ENCODE results near the gene HAO1. TPM values are rescaled to one million over a fixed set of nuclear protein-coding genes. Genes with fewer than 3 reads are reported as not detected.

Gene HAO1
- total and polyA plus RNA-seq, 2 donors = 0.10 TPM; not detected in 1

GRCh38 chr20:7911586-7912330, 28.5 kb downstream of the HAO1 start:
- 76% methylated on average over 10 of the region's 10 CpGs for WGBS
- Histone ChIP-seq H3K4me3 (ENCODE audit: low read depth, low read length) (no peak overlapping the region), H3K4me1 (ENCODE audit: insufficient read depth) (no peaks in the 10 kb centered on the region), H3K36me3 (ENCODE audit: insufficient read depth) (no peaks in the 10 kb centered on the region), H3K27ac (ENCODE audit: low read depth) (no peak overlapping the region)
- no peak for DNase-seq (ENCODE audit: extremely low spot score)

GRCh38 chr20:7908905-7909304, 31.4 kb downstream of the HAO1 start:
- WGBS = 68% methylated on average over 4 of the region's 4 CpGs
- DNase-seq (ENCODE audit: extremely low spot score) = no peak
- H3K36me3 ChIP-seq (ENCODE audit: insufficient read depth) = no peaks in the 10 kb centered on the region
- H3K4me3 ChIP-seq (ENCODE audit: low read depth, low read length) = no peak overlapping the region
- H3K27ac ChIP-seq (ENCODE audit: low read depth) = no peak overlapping the region
- no peaks in the 10 kb centered on the region for H3K4me1 ChIP-seq (ENCODE audit: insufficient read depth)

- Histone ChIP-seq H3K4me3 (ENCODE audit: low read depth, low read length) (no peak overlapping the region), H3K4me1 (ENCODE audit: insufficient read depth) (no peaks in the 10 kb centered on the region), H3K27ac (ENCODE audit: low read depth) (no peak overlapping the region), H3K36me3 (ENCODE audit: insufficient read depth) (no peaks in the 10 kb centered on the region)
- DNase-seq (ENCODE audit: extremely low spot score) = no peak
- WGBS = 97% methylated on average over 1 of the region's 1 CpG
These were observed 36.8 kb downstream of the HAO1 start for GRCh38 chr20:7903429-7903828.

- Histone ChIP-seq H3K4me1 (ENCODE audit: insufficient read depth) (no peaks in the 10 kb centered on the region), H3K36me3 (ENCODE audit: insufficient read depth) (no peaks in the 10 kb centered on the region), H3K4me3 (ENCODE audit: low read depth, low read length) (no peak overlapping the region), H3K27ac (ENCODE audit: low read depth) (no peak overlapping the region)
- WGBS = 79% methylated on average over 2 of the region's 2 CpGs
- no peak for DNase-seq (ENCODE audit: extremely low spot score)
These were observed 37.4 kb downstream of the HAO1 start for GRCh38 chr20:7902879-7903278.

- Histone ChIP-seq H3K36me3 (ENCODE audit: insufficient read depth) (no peaks in the 10 kb centered on the region), H3K4me3 (ENCODE audit: low read depth, low read length) (no peak overlapping the region)
- DNase-seq (ENCODE audit: extremely low spot score) = no peak
These were observed 42.4 kb downstream of the HAO1 start for GRCh38 chr20:7897781-7898364.

GRCh38 chr20:7893014-7893730, 47.1 kb downstream of the HAO1 start:
- no peak for DNase-seq (ENCODE audit: extremely low spot score)
- WGBS = 86% methylated on average over 7 of the region's 7 CpGs
- no peaks in the 10 kb centered on the region for H3K36me3 ChIP-seq (ENCODE audit: insufficient read depth)
- no peaks in the 10 kb centered on the region for H3K4me1 ChIP-seq (ENCODE audit: insufficient read depth)
- no peak overlapping the region for H3K27ac ChIP-seq (ENCODE audit: low read depth)
- no peak overlapping the region for H3K4me3 ChIP-seq (ENCODE audit: low read depth, low read length)

More at GRCh38 chr20:7897781-7898364, 42.4 kb downstream of the HAO1 start:
- Histone ChIP-seq H3K4me1 (ENCODE audit: insufficient read depth) (no peaks in the 10 kb centered on the region), H3K27ac (ENCODE audit: low read depth) (no peak overlapping the region)
- 82% methylated on average over 2 of the region's 2 CpGs for WGBS

GRCh38 chr20:7891705-7892104, 48.6 kb downstream of the HAO1 start:
- Histone ChIP-seq H3K4me3 (ENCODE audit: low read depth, low read length) (no peak overlapping the region), H3K27ac (ENCODE audit: low read depth) (no peak overlapping the region), H3K36me3 (ENCODE audit: insufficient read depth) (no peaks in the 10 kb centered on the region), H3K4me1 (ENCODE audit: insufficient read depth) (no peaks in the 10 kb centered on the region)
- DNase-seq (ENCODE audit: extremely low spot score) = no peak
- 89% methylated on average over 5 of the region's 5 CpGs for WGBS

GRCh38 chr20:7889736-7890135, 50.5 kb downstream of the HAO1 start:
- Histone ChIP-seq H3K4me3 (ENCODE audit: low read depth, low read length) (no peak overlapping the region), H3K36me3 (ENCODE audit: insufficient read depth) (no peaks in the 10 kb centered on the region), H3K4me1 (ENCODE audit: insufficient read depth) (no peaks in the 10 kb centered on the region), H3K27ac (ENCODE audit: low read depth) (no peak overlapping the region)
- DNase-seq (ENCODE audit: extremely low spot score) = no peak
- WGBS = 94% methylated on average over 3 of the region's 3 CpGs

- no peak overlapping the region for H3K4me3 ChIP-seq (ENCODE audit: low read depth, low read length)
- WGBS = 81% methylated on average over 1 of the region's 1 CpG
- no peak for DNase-seq (ENCODE audit: extremely low spot score)
- H3K27ac ChIP-seq (ENCODE audit: low read depth) = no peak overlapping the region
- no peaks in the 10 kb centered on the region for H3K4me1 ChIP-seq (ENCODE audit: insufficient read depth)
- no peaks in the 10 kb centered on the region for H3K36me3 ChIP-seq (ENCODE audit: insufficient read depth)
These were observed 56.5 kb downstream of the HAO1 start for GRCh38 chr20:7883741-7884140.

- H3K27ac ChIP-seq (ENCODE audit: low read depth) = no peak overlapping the region
- no peaks in the 10 kb centered on the region for H3K36me3 ChIP-seq (ENCODE audit: insufficient read depth)
- no peaks in the 10 kb centered on the region for H3K4me1 ChIP-seq (ENCODE audit: insufficient read depth)
- H3K4me3 ChIP-seq (ENCODE audit: low read depth, low read length) = no peak overlapping the region
- no peak for DNase-seq (ENCODE audit: extremely low spot score)
- 76% methylated on average over 4 of the region's 4 CpGs for WGBS
These were observed 56.9 kb downstream of the HAO1 start for GRCh38 chr20:7883309-7883708.

GRCh38 chr20:7882076-7882475, 58.2 kb downstream of the HAO1 start:
- Histone ChIP-seq H3K4me1 (ENCODE audit: insufficient read depth) (no peaks in the 10 kb centered on the region), H3K4me3 (ENCODE audit: low read depth, low read length) (no peak overlapping the region), H3K36me3 (ENCODE audit: insufficient read depth) (no peaks in the 10 kb centered on the region), H3K27ac (ENCODE audit: low read depth) (no peak overlapping the region)
- no peak for DNase-seq (ENCODE audit: extremely low spot score)
- WGBS = 91% methylated on average over 4 of the region's 4 CpGs

- no peaks in the 10 kb centered on the region for H3K4me1 ChIP-seq (ENCODE audit: insufficient read depth)
- no peak for DNase-seq (ENCODE audit: extremely low spot score)
- 81% methylated on average over 3 of the region's 3 CpGs for WGBS
- no peak overlapping the region for H3K27ac ChIP-seq (ENCODE audit: low read depth)
- no peaks in the 10 kb centered on the region for H3K36me3 ChIP-seq (ENCODE audit: insufficient read depth)
- no peak overlapping the region for H3K4me3 ChIP-seq (ENCODE audit: low read depth, low read length)
These were observed 58.7 kb downstream of the HAO1 start for GRCh38 chr20:7881551-7881950.

GRCh38 chr20:7879883-7880282, 60.4 kb downstream of the HAO1 start:
- no peak overlapping the region for H3K27ac ChIP-seq (ENCODE audit: low read depth)
- H3K4me1 ChIP-seq (ENCODE audit: insufficient read depth) = no peaks in the 10 kb centered on the region
- H3K36me3 ChIP-seq (ENCODE audit: insufficient read depth) = no peaks in the 10 kb centered on the region
- H3K4me3 ChIP-seq (ENCODE audit: low read depth, low read length) = no peak overlapping the region
- DNase-seq (ENCODE audit: extremely low spot score) = no peak
- WGBS = 19% methylated on average over 5 of the region's 5 CpGs

- 84% methylated on average over 2 of the region's 2 CpGs for WGBS
- DNase-seq (ENCODE audit: extremely low spot score) = no peak
- Histone ChIP-seq H3K36me3 (ENCODE audit: insufficient read depth) (no peaks in the 10 kb centered on the region), H3K27ac (ENCODE audit: low read depth) (no peak overlapping the region), H3K4me1 (ENCODE audit: insufficient read depth) (no peaks in the 10 kb centered on the region), H3K4me3 (ENCODE audit: low read depth, low read length) (no peak overlapping the region)
These were observed 72.2 kb downstream of the HAO1 start for GRCh38 chr20:7868108-7868507.
